Common myeloid progenitor, CD34-positive (primary cell): ENCODE results near the gene SOSTDC1.

ENCODE experiments used
- CTCF ChIA-PET: fragments of 350-600 bp; sonication (Branson Sonifier 250); formaldehyde crosslinking; loops from one replicate; lab custom pipeline; 2021; ENCODE audit warnings: antibody characterized with exemption; lab: Charles Lee
- POLR2A ChIA-PET: fragments of 350-600 bp; sonication (Branson Sonifier 250); formaldehyde crosslinking; loops from one replicate; lab custom pipeline; 2021; ENCODE audit warnings: antibody characterized with exemption; lab: Charles Lee
- DNase-seq, 3 donors: peaks; one replicate each; pipeline versions ENCODE4 v3.0.0 to v3.0.0-alpha.2; 2013
- H3K27ac ChIP-seq, 2 experiments: 1 replicate in 1 of 2; 2 replicates in 1 of 2; pipeline ENCODE4 v1.7.0; 2013; ENCODE audit warnings: inconsistent platforms in 2 of 2, low read length in 2 of 2, mild to moderate bottlenecking in 2 of 2, low read depth in 1 of 2, moderate library complexity in 1 of 2; ENCODE audit not compliant: severe bottlenecking in 2 of 2, insufficient read depth in 1 of 2, poor library complexity in 1 of 2
- H3K27me3 ChIP-seq, 5 experiments: replicated peaks in 2 of 5; 1 replicate in 3 of 5; 2 replicates in 2 of 5; pipeline versions ENCODE4 v1.6.1 to v1.7.0; 2013; ENCODE audit warnings: low read length in 4 of 5, mild to moderate bottlenecking in 2 of 5, moderate library complexity in 2 of 5, inconsistent platforms in 1 of 5; ENCODE audit not compliant: insufficient read depth in 5 of 5, control insufficient read depth in 4 of 5
- H3K36me3 ChIP-seq, 4 experiments: 1 replicate in 2 of 4; 2 replicates in 2 of 4; pipeline versions ENCODE4 v1.6.1 to v1.7.0; 2013; ENCODE audit warnings: low read length in 3 of 4, control low read depth in 1 of 4, mild to moderate bottlenecking in 1 of 4; ENCODE audit not compliant: control insufficient read depth in 4 of 4, insufficient read depth in 4 of 4
- H3K4me1 ChIP-seq, 4 experiments: 1 replicate in 3 of 4; 2 replicates in 1 of 4; pipeline versions ENCODE4 v1.6.1 to v1.7.1; 2013; ENCODE audit warnings: low read length in 3 of 4, mild to moderate bottlenecking in 3 of 4, control low read depth in 1 of 4, inconsistent platforms in 1 of 4, moderate library complexity in 1 of 4; ENCODE audit not compliant: control insufficient read depth in 4 of 4, insufficient read depth in 4 of 4; ENCODE audit errors: control extremely low read depth in 1 of 4
- H3K4me3 ChIP-seq, 7 experiments: 1 replicate in 4 of 7; 2 replicates in 3 of 7; pipeline versions ENCODE4 v1.5.1 to v1.7.0; 2013; ENCODE audit warnings: mild to moderate bottlenecking in 7 of 7, low read length in 6 of 7, moderate library complexity in 6 of 7, inconsistent platforms in 2 of 7, low read depth in 2 of 7, control low read depth in 1 of 7; ENCODE audit not compliant: insufficient read depth in 4 of 7, control insufficient read depth in 1 of 7; ENCODE audit errors: extremely low read depth in 1 of 7
- H3K9me3 ChIP-seq, 5 experiments: 1 replicate in 4 of 5; 2 replicates in 1 of 5; pipeline versions ENCODE4 v1.6.1 to v1.7.1; 2013; ENCODE audit warnings: low read length in 4 of 5, mild to moderate bottlenecking in 2 of 5, inconsistent platforms in 1 of 5, low read depth in 1 of 5, moderate library complexity in 1 of 5; ENCODE audit not compliant: control insufficient read depth in 4 of 5, insufficient read depth in 2 of 5; ENCODE audit errors: control extremely low read depth in 1 of 5
- WGBS: methylation state at CpG from one replicate; pipeline ENCODE4 v1.1.5; 2013; ENCODE audit not compliant: insufficient coverage; 5-methylcytosine and 5-hydroxymethylcytosine counted together

The SOSTDC1 gene

DNA sequence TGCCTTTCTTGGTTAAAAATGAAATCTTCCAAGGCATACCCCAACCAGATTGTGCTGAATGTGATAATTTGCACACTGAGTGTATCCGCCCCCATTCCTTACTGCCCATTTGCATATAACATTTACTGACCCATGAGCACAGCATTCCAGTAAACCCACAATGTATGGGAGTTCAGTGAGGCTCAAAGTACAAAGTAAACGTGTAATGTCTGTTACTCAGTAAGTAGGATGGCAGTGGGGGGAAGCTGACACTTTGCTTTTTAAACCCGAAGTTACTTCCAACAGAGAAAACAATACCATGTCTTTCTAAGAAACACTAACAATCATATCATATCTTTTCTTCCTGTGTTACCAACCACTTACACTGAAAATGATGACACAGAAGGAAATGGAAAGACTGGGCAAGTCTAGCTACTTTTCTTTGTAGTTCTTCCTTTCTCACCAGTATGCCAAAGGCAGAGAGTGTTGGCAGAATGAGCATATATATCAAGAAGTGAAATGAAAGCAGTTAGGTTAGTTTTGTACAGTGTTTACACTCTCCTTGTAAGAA lies 27.1 kb upstream of the SOSTDC1 start:
- no peak overlapping the region for H3K4me3 ChIP-seq
- no peak for DNase-seq
- CTCF ChIA-PET, result interaction anchor here (1.0 to 1.2 kb wide), 2 partner anchors 9 to 61 kb away, joined by 3 to 4 read pairs; no protein-coding TSS in a partner anchor
- no peaks in the 10 kb centered on the region for H3K27me3 ChIP-seq
- no peaks in the 10 kb centered on the region for H3K36me3 ChIP-seq
- no CpG with 5 or more reads among the region's 3 CpGs for WGBS
- no peaks in the 10 kb centered on the region for H3K9me3 ChIP-seq
- no peaks in the 10 kb centered on the region for H3K4me1 ChIP-seq
- H3K27ac ChIP-seq, result no peak overlapping the region
- POLR2A ChIA-PET, result no interaction called here

DNA sequence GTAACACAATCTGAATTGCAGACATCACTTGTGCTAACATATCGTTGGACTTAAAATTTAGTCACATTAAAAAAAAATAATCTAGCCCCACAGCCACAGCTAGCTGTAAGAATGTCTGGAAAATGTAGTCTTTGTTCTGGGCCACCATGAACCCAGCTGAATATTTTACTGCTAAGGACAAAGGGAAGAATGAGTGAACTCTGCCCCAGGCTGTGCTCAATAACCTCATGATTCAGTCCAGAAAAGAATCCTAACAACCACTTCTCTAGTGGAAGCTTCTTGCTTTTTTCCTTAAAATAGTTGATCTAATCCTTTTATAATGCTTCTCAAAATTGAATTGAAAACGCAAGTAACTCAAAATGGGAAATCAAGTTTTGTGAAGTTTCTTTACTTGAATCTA lies 25.6 kb upstream of the SOSTDC1 start:
- CTCF ChIA-PET, result no interaction called here
- WGBS, result no CpG with 5 or more reads among the region's 2 CpGs
- H3K4me1 ChIP-seq, result no peaks in the 10 kb centered on the region
- no peaks in the 10 kb centered on the region for H3K27me3 ChIP-seq
- H3K9me3 ChIP-seq, result no peaks in the 10 kb centered on the region
- POLR2A ChIA-PET, result interaction anchor here (0.6 kb wide), 1 partner anchor 22 kb away, joined by 6 read pairs; no protein-coding TSS in a partner anchor
- H3K27ac ChIP-seq, result no peak overlapping the region
- no peaks in the 10 kb centered on the region for H3K36me3 ChIP-seq
- H3K4me3 ChIP-seq, result no peak overlapping the region
- DNase-seq, result no peak

DNA sequence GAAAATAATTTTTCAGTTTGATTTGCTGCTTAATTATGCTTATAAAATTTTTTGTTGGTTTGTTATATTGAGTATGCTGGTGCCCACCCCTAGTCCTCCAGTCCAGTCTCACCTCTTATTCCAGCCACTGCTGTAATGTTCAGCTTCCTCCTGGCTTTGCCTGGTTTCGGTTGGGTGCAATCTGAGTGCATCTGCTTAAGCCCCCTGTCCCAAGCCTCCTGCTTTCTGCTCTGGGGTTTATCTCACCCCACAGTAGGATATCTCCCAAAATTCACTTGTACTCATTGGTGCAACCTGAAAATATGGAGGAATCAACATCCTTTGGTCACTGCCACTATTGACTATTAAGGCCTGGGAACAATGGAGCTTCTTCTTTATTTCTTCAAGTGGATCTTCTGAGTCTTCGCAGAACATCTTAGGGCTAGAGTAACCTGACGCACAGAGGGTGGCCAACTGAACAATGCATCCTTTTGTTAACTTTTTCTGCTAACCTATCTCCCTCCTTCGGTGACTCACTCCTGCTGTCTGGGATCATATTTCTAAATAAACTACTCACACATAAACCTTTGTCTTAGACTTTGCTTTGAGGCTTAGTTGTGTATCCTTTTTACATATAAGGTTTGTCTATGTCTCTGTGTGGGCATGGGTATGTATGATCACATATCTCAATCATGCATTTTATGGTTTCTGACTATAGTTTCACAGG lies 19.1 kb upstream of the SOSTDC1 start:
- Histone ChIP-seq H3K27me3 (no peaks in the 10 kb centered on the region), H3K36me3 (no peaks in the 10 kb centered on the region), H3K4me3 (no peak overlapping the region), H3K4me1 (no peaks in the 10 kb centered on the region), H3K27ac (no peak overlapping the region), H3K9me3 (no peaks in the 10 kb centered on the region)
- ChIA-PET CTCF (interaction anchor here (1.4 kb wide), 1 partner anchor 9 kb away, joined by 4 read pairs; no protein-coding TSS in a partner anchor), POLR2A (interaction anchor here (0.7 kb wide), 1 partner anchor 460 kb away, joined by 3 read pairs; no protein-coding TSS in a partner anchor)
- no peak for DNase-seq
- 84% methylated on average over 3 of the region's 4 CpGs for WGBS

DNA sequence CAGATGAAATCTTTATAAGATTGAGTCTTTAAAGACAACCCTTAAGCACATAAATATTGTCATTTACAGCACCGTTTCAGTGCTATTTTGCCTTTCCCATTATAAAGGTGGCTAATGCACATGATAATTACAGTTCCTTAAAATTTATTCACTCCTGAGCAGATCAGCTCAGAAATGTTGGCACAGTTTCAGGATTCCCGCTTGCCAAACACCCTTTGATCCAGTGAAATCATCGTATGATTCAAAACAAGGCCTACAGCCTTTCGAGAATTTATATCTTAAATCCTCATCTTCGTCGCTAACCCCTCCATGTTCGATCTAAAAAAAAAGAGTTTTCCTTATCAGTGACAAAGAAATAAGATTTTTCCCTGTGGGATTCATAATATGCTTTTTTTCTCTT lies 14.1 kb upstream of the SOSTDC1 start:
- ChIA-PET POLR2A (no interaction called here), CTCF (no interaction called here)
- H3K4me3 ChIP-seq, result no peak overlapping the region
- WGBS, result 92% methylated on average over 7 of the region's 7 CpGs
- no peak overlapping the region for H3K27ac ChIP-seq
- no peak for DNase-seq
- H3K4me1 ChIP-seq, result no peaks in the 10 kb centered on the region
- no peaks in the 10 kb centered on the region for H3K36me3 ChIP-seq
- peaks cover 0 to 1% (median 0%) of the 10 kb centered on the region in 5 experiments for H3K27me3 ChIP-seq
- H3K9me3 ChIP-seq, result no peaks in the 10 kb centered on the region

DNA sequence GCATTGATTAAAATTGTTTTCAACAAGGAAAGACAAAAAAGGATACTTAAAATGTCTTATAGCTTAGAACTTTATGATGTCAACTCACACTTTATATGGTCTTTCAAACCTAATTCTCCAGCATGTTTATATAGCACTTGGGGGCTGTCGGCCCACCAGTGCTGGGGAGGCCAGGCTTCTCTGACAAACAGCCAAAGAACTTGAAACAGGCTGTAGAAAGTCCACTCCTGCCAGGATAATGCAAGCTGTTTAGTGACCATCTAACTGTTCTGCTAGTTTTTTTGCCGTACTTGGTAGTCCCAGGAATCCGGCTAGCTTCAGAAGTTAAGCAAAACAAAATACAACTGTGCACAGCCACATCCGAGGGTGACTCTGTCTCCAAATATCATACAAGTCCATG lies 13.6 kb upstream of the SOSTDC1 start:
- H3K9me3 ChIP-seq, result no peaks in the 10 kb centered on the region
- H3K4me3 ChIP-seq, result no peak overlapping the region
- ChIA-PET POLR2A (no interaction called here), CTCF (no interaction called here)
- H3K27me3 ChIP-seq, result peaks cover 0 to 1% (median 0%) of the 10 kb centered on the region in 5 experiments
- no peaks in the 10 kb centered on the region for H3K36me3 ChIP-seq
- no peaks in the 10 kb centered on the region for H3K4me1 ChIP-seq
- H3K27ac ChIP-seq, result no peak overlapping the region
- DNase-seq, result no peak
- 100% methylated on average over 4 of the region's 4 CpGs for WGBS

DNA sequence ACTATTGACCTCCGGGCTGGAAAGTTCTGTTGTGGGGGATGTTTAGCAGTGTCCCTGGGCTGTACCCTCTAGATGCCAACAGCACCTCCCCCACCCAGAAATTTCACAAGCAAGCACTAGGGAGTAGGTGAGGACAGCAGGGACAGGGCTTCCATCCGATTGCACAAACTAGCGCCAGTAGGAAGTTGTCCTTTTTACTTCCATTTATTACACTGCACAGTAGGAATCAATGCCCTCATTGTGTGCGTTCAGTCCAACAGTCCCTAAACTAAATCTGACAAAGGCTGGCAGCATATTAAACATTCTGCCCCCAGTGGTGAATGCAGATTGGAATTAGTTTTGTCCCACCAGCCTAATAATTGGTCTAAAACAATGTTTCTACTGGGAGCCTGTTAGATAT lies 6.4 kb upstream of the SOSTDC1 start:
- POLR2A ChIA-PET, result no interaction called here
- H3K9me3 ChIP-seq, result no peaks in the 10 kb centered on the region
- no peaks in the 10 kb centered on the region for H3K4me1 ChIP-seq
- DNase-seq, result no peak
- no peaks in the 10 kb centered on the region for H3K36me3 ChIP-seq
- no peak overlapping the region for H3K4me3 ChIP-seq
- H3K27me3 ChIP-seq, result no peaks in the 10 kb centered on the region
- CTCF ChIA-PET, result interaction anchor here (0.6 kb wide), 1 partner anchor 8 kb away, joined by 3 read pairs; no protein-coding TSS in a partner anchor
- 89% methylated on average over 1 of the region's 4 CpGs for WGBS
- no peak overlapping the region for H3K27ac ChIP-seq
